Measurements from ENCODE around the gene NCOA7. TPM values are rescaled to one million over a fixed set of nuclear protein-coding genes. Genes with fewer than 3 reads are reported as not detected.

NCOA7 gene, protein sequence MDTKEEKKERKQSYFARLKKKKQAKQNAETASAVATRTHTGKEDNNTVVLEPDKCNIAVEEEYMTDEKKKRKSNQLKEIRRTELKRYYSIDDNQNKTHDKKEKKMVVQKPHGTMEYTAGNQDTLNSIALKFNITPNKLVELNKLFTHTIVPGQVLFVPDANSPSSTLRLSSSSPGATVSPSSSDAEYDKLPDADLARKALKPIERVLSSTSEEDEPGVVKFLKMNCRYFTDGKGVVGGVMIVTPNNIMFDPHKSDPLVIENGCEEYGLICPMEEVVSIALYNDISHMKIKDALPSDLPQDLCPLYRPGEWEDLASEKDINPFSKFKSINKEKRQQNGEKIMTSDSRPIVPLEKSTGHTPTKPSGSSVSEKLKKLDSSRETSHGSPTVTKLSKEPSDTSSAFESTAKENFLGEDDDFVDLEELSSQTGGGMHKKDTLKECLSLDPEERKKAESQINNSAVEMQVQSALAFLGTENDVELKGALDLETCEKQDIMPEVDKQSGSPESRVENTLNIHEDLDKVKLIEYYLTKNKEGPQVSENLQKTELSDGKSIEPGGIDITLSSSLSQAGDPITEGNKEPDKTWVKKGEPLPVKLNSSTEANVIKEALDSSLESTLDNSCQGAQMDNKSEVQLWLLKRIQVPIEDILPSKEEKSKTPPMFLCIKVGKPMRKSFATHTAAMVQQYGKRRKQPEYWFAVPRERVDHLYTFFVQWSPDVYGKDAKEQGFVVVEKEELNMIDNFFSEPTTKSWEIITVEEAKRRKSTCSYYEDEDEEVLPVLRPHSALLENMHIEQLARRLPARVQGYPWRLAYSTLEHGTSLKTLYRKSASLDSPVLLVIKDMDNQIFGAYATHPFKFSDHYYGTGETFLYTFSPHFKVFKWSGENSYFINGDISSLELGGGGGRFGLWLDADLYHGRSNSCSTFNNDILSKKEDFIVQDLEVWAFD
- total RNA-seq = 29.3 and 37.0 TPM in 2 replicates

DNA sequence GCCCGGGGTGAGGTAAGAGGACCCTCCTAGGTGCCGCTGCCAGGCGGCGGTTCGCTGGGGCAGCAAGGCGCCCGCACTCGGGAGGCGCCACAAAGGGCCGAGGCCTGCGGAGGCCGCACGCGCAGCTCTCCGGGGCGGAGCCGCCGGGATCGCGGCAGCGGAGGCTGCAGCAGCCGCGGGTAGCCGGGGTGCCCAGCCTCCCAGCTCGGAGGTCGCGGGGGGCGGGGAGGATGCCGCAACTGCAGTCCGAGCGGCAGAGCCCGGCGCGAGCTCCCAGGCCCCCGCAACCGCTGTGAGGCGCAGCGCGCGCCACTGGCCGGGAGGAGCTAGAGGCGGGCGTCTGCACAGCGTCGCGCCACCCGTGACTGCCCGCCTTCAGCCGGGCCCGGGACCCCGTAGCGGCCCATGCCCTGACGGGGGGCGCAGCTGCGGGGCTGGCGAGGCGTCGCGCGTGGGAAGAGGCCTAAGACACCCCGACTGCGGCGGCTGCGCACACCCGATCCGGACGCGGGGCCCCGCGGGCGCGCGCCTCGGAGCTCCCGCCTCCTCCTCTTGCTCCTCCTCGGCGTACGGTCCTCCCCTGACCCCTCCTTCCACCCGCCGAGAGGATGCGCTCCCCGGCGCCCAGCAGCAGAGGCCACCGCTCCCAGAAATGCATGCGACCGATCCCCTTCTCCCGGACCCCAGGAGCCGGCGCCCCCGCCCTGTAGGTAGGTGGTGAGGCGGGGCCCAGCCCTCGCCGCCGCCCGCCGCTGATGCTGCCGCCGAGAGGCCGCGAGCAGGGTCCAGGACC is at the start of gene NCOA7:
Gene NCOA7 (plus strand): TSS at position 603 of the 793 bp plus-strand sequence. CDS start 24,395 bp downstream, outside the sequence.

GRCh38 chr6:125749173-125749864 is 41.4 kb upstream of the NCOA7 start, which contains the start of gene HEY2:
HEY2 (plus strand) TSS chr6:125749632; CDS start chr6:125749777, 145 bp downstream.

DNA sequence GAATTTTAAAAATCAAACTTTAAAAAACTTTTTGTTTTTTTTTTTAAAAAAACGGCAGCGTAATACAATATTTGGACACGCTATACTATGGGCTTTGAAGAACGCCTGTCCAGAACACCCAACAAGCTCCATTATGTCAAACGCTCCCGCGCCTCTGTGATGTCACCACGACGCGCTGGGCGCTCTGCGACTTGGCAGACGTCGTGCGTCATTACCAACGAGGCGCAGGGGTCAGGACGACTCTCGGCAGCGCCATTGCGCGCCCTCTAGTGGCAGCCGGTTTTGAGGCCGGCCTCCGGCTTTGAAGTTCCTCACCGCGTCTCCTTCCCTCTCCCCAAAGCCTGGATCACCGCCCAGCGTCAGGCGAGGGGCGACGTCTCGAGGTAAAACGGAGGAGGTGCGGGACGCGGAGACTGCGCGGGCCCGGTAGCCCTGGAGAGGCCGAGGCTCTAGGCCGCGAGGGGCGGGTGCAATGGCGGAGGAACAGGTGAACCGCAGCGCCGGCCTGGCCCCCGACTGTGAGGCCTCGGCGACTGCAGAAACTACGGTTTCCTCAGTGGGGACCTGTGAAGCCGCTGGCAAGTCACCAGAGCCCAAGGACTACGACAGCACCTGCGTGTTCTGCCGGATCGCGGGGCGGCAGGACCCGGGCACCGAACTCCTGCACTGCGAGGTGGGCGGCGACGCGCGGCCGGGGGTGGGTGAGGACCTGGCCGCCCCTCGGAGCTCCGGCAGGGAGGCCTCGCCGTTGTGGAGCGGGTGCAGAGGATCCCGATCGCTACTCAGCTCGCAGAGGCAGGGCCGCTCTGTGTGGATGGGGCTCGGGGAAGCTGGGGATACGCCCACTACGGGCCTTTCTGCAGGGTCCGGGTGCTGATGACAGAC is 166.0 kb downstream of the NCOA7 start, which contains the start of gene HINT3:
Gene HINT3 (plus strand): TSS at position 265 of the 885 bp plus-strand sequence. CDS start 208 bp downstream, at position 473.

Small RNA genes within 50 kb of the gene (small RNA-seq; reads per million reads assigned to genes)
- not detected for gene RNA5SP216

Other genes with a start within 250 kb of the NCOA7 start
- gene HEY2, start 41.3 kb upstream of the NCOA7 start, total RNA-seq = 0.26 and 0.86 TPM in 2 replicates
- gene HINT3, start 165.8 kb downstream of the NCOA7 start, total RNA-seq = 17.9 and 21.4 TPM in 2 replicates
- 30.5 and 42.9 TPM in 2 replicates for gene TRMT11, start 195.6 kb downstream of the NCOA7 start, total RNA-seq

Measured in articular chondrocyte of knee joint (primary cell).